ENCODE data around the gene CCDC141. TPM values are rescaled to one million over a fixed set of nuclear protein-coding genes. Genes with fewer than 3 reads are reported as not detected.

Gene CCDC141
- total and polyA plus RNA-seq, 2 experiments from 2014 or later = 11.7 to 13.4 TPM

- TF ChIP-seq, protein P1, sequence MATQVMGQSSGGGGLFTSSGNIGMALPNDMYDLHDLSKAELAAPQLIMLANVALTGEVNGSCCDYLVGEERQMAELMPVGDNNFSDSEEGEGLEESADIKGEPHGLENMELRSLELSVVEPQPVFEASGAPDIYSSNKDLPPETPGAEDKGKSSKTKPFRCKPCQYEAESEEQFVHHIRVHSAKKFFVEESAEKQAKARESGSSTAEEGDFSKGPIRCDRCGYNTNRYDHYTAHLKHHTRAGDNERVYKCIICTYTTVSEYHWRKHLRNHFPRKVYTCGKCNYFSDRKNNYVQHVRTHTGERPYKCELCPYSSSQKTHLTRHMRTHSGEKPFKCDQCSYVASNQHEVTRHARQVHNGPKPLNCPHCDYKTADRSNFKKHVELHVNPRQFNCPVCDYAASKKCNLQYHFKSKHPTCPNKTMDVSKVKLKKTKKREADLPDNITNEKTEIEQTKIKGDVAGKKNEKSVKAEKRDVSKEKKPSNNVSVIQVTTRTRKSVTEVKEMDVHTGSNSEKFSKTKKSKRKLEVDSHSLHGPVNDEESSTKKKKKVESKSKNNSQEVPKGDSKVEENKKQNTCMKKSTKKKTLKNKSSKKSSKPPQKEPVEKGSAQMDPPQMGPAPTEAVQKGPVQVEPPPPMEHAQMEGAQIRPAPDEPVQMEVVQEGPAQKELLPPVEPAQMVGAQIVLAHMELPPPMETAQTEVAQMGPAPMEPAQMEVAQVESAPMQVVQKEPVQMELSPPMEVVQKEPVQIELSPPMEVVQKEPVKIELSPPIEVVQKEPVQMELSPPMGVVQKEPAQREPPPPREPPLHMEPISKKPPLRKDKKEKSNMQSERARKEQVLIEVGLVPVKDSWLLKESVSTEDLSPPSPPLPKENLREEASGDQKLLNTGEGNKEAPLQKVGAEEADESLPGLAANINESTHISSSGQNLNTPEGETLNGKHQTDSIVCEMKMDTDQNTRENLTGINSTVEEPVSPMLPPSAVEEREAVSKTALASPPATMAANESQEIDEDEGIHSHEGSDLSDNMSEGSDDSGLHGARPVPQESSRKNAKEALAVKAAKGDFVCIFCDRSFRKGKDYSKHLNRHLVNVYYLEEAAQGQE (IDR thresholded peaks at IDR 0.05; ENCODE audit: unreplicated experiment) = no peak
- TF ChIP-seq EZH2phosphoT487 (IDR thresholded peaks at IDR 0.05; ENCODE audit: unreplicated experiment) (no peak), JUNB (IDR thresholded peaks at IDR 0.05; ENCODE audit: unreplicated experiment) (no peak), CTCF (conservative IDR thresholded peaks at IDR 0.05; ENCODE audit: low read depth in 2 of 2) (no peak), ZNF331 (CRISPR knock-in tag; IDR thresholded peaks at IDR 0.05; ENCODE audit: low read depth) (no peak), POLR2AphosphoS5 (IDR thresholded peaks at IDR 0.05; ENCODE audit: low read depth) (no peak)
Measured at GRCh38 chr2:179059026-179059700, 9.2 kb upstream of the CCDC141 start (continued).

DNA sequence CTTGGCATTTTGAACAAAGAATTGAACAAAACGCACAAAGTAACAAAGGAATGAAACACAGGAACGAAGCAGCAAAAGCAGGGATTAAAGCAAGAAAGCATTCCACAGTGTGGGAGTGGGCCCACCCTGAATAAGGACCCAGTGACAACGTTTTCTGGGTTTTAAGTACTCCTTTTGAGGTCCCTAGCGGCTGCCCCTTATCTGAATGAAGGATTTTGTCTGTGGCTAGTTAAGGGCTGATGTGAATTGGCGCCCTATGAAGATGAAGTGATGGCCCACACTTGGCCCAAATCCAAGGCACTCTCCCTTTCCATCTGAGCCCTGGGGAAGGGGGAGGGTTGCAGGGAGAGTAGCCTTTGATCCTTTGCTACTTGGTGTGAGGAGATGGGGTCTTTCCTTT lies 7.8 kb upstream of the CCDC141 start:
- no peak for DNase-seq (ENCODE audit: low spot score)
- ATAC-seq = peak; percentile 22; the same call in 1 of the 3 replicates
- Histone ChIP-seq H3K36me3 (ENCODE audit: insufficient read depth) (no peaks in the 10 kb centered on the region), H3K4me3 (no peak overlapping the region), H3F3A (replicated peaks; ENCODE audit: low read depth) (no peaks in the 10 kb centered on the region), H3K4me1 (ENCODE audit: insufficient read depth) (peaks cover 21% of the 10 kb centered on the region), H4K20me1 (replicated peaks; ENCODE audit: insufficient read depth) (no peaks in the 10 kb centered on the region), H2AFZ (peak overlapping the region; percentile 80; the same call in 1 of the 2 replicates), H3K4me2 (no peak overlapping the region), H3K27ac (ENCODE audit: low read depth) (no peak overlapping the region), H3K27me3 (ENCODE audit: insufficient read depth) (no peaks in the 10 kb centered on the region), H3K79me2 (replicated peaks; ENCODE audit: insufficient read depth) (no peaks in the 10 kb centered on the region), H3K9me2 (ENCODE audit: insufficient read depth) (no peaks in the 10 kb centered on the region)
- no peaks in the 10 kb centered on the region; the same call in 2 of the 3 replicates for H3K9me3 Mint-ChIP-seq
- H3K27me3 Mint-ChIP-seq (ENCODE audit: insufficient read depth, low read depth, poor library complexity) = peaks cover 3% of the 10 kb centered on the region
- H3K36me3 Mint-ChIP-seq (ENCODE audit: low read depth) = no peaks in the 10 kb centered on the region
- no peak overlapping the region for H3K4me3 Mint-ChIP-seq
- no peak overlapping the region; the same call in 1 of the 2 replicates for H3K27ac Mint-ChIP-seq
- peaks cover 20% of the 10 kb centered on the region for H3K4me1 Mint-ChIP-seq
- no peak for TF ChIP-seq POLR2AphosphoS5 (IDR thresholded peaks at IDR 0.05; ENCODE audit: low read depth)
- TF ChIP-seq, protein P2, sequence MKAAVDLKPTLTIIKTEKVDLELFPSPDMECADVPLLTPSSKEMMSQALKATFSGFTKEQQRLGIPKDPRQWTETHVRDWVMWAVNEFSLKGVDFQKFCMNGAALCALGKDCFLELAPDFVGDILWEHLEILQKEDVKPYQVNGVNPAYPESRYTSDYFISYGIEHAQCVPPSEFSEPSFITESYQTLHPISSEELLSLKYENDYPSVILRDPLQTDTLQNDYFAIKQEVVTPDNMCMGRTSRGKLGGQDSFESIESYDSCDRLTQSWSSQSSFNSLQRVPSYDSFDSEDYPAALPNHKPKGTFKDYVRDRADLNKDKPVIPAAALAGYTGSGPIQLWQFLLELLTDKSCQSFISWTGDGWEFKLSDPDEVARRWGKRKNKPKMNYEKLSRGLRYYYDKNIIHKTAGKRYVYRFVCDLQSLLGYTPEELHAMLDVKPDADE (IDR thresholded peaks at IDR 0.05) = no peak
- TF ChIP-seq STAT1 (IDR thresholded peaks at IDR 0.05; ENCODE audit: unreplicated experiment) = no peak
- TF ChIP-seq, protein P3, sequence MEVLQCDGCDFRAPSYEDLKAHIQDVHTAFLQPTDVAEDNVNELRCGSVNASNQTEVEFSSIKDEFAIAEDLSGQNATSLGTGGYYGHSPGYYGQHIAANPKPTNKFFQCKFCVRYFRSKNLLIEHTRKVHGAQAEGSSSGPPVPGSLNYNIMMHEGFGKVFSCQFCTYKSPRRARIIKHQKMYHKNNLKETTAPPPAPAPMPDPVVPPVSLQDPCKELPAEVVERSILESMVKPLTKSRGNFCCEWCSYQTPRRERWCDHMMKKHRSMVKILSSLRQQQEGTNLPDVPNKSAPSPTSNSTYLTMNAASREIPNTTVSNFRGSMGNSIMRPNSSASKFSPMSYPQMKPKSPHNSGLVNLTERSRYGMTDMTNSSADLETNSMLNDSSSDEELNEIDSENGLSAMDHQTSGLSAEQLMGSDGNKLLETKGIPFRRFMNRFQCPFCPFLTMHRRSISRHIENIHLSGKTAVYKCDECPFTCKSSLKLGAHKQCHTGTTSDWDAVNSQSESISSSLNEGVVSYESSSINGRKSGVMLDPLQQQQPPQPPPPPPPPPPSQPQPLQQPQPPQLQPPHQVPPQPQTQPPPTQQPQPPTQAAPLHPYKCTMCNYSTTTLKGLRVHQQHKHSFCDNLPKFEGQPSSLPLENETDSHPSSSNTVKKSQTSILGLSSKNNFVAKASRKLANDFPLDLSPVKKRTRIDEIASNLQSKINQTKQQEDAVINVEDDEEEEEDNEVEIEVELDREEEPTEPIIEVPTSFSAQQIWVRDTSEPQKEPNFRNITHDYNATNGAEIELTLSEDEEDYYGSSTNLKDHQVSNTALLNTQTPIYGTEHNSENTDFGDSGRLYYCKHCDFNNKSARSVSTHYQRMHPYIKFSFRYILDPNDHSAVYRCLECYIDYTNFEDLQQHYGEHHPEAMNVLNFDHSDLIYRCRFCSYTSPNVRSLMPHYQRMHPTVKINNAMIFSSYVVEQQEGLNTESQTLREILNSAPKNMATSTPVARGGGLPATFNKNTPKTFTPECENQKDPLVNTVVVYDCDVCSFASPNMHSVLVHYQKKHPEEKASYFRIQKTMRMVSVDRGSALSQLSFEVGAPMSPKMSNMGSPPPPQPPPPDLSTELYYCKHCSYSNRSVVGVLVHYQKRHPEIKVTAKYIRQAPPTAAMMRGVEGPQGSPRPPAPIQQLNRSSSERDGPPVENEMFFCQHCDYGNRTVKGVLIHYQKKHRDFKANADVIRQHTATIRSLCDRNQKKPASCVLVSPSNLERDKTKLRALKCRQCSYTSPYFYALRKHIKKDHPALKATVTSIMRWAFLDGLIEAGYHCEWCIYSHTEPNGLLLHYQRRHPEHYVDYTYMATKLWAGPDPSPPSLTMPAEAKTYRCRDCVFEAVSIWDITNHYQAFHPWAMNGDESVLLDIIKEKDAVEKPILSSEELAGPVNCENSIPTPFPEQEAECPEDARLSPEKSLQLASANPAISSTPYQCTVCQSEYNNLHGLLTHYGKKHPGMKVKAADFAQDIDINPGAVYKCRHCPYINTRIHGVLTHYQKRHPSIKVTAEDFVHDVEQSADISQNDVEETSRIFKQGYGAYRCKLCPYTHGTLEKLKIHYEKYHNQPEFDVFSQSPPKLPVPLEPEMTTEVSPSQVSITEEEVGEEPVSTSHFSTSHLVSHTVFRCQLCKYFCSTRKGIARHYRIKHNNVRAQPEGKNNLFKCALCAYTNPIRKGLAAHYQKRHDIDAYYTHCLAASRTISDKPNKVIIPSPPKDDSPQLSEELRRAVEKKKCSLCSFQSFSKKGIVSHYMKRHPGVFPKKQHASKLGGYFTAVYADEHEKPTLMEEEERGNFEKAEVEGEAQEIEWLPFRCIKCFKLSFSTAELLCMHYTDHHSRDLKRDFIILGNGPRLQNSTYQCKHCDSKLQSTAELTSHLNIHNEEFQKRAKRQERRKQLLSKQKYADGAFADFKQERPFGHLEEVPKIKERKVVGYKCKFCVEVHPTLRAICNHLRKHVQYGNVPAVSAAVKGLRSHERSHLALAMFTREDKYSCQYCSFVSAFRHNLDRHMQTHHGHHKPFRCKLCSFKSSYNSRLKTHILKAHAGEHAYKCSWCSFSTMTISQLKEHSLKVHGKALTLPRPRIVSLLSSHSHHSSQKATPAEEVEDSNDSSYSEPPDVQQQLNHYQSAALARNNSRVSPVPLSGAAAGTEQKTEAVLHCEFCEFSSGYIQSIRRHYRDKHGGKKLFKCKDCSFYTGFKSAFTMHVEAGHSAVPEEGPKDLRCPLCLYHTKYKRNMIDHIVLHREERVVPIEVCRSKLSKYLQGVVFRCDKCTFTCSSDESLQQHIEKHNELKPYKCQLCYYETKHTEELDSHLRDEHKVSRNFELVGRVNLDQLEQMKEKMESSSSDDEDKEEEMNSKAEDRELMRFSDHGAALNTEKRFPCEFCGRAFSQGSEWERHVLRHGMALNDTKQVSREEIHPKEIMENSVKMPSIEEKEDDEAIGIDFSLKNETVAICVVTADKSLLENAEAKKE (CRISPR knock-in tag; IDR thresholded peaks at IDR 0.05) = no peak
- TF ChIP-seq ZNF331 (CRISPR knock-in tag; IDR thresholded peaks at IDR 0.05; ENCODE audit: low read depth) = no peak
- no peak for TF ChIP-seq JUNB (IDR thresholded peaks at IDR 0.05; ENCODE audit: unreplicated experiment)
- TF ChIP-seq EZH2phosphoT487 (IDR thresholded peaks at IDR 0.05; ENCODE audit: unreplicated experiment) = no peak

Measured in GM23338 (cell line).